ENCODE data around the gene AP1G2.
A peak's percentile ranks its signal among the peaks of the same experiment; 100 is the strongest.
"Not testable (repeated sequence)": the region's sequence is repeated elsewhere in the genome, so short reads cannot be mapped to it uniquely, and the experiment has no call there.

AP1G2 gene

GRCh38 chr14:23600322-23600707, 32.7 kb upstream of the AP1G2 start:
- DNase-seq (ENCODE audit: low read depth in 1 of 2, low spot score in 1 of 2), result no peak

GRCh38 chr14:23594191-23594590, 26.6 kb upstream of the AP1G2 start:
- not testable (repeated sequence) for DNase-seq (ENCODE audit: low read depth in 1 of 2, low spot score in 1 of 2)

GRCh38 chr14:23590198-23590597, 22.6 kb upstream of the AP1G2 start:
- no peak for DNase-seq (ENCODE audit: low read depth in 1 of 2, low spot score in 1 of 2)

GRCh38 chr14:23589606-23590005, 22.0 kb upstream of the AP1G2 start:
- no peak for DNase-seq (ENCODE audit: low read depth in 1 of 2, low spot score in 1 of 2)

GRCh38 chr14:23588884-23589598, 21.4 kb upstream of the AP1G2 start:
- DNase-seq (ENCODE audit: low read depth in 1 of 2, low spot score in 1 of 2), result peak; percentile 66

GRCh38 chr14:23584527-23585203, 17.1 kb upstream of the AP1G2 start:
- not testable (repeated sequence) for DNase-seq (ENCODE audit: low read depth in 1 of 2, low spot score in 1 of 2)

- not testable (repeated sequence) for DNase-seq (ENCODE audit: low read depth in 1 of 2, low spot score in 1 of 2)
These were observed 16.4 kb upstream of the AP1G2 start for GRCh38 chr14:23583761-23584526.

- DNase-seq (ENCODE audit: low read depth in 1 of 2, low spot score in 1 of 2), result no peak
These were observed 15.5 kb upstream of the AP1G2 start for GRCh38 chr14:23582906-23583760.

- no peak for DNase-seq (ENCODE audit: low read depth in 1 of 2, low spot score in 1 of 2)
These were observed 13.3 kb upstream of the AP1G2 start for GRCh38 chr14:23580948-23581281.

GRCh38 chr14:23580152-23580926, 12.7 kb upstream of the AP1G2 start:
- no peak for DNase-seq (ENCODE audit: low read depth in 1 of 2, low spot score in 1 of 2)

GRCh38 chr14:23579739-23580138, 12.1 kb upstream of the AP1G2 start:
- DNase-seq (ENCODE audit: low read depth in 1 of 2, low spot score in 1 of 2), result no peak

GRCh38 chr14:23579311-23579630, 11.7 kb upstream of the AP1G2 start:
- DNase-seq (ENCODE audit: low read depth in 1 of 2, low spot score in 1 of 2), result no peak

GRCh38 chr14:23578560-23579310, 11.1 kb upstream of the AP1G2 start, which contains the start of gene JPH4:
TSS of gene JPH4 (minus strand) at chr14:23578790. CDS start at chr14:23577453, 1,337 bp downstream.
- DNase-seq (ENCODE audit: low read depth in 1 of 2, low spot score in 1 of 2), result no peak

- no peak for DNase-seq (ENCODE audit: low read depth in 1 of 2, low spot score in 1 of 2)
These were observed 10.3 kb upstream of the AP1G2 start for GRCh38 chr14:23577710-23578392.

GRCh38 chr14:23577004-23577681, 9.6 kb upstream of the AP1G2 start:
- no peak for DNase-seq (ENCODE audit: low read depth in 1 of 2, low spot score in 1 of 2)

- DNase-seq (ENCODE audit: low read depth in 1 of 2, low spot score in 1 of 2), result no peak
These were observed 5.9 kb upstream of the AP1G2 start for GRCh38 chr14:23573384-23574015.

GRCh38 chr14:23572836-23573235, 5.2 kb upstream of the AP1G2 start:
- no peak for DNase-seq (ENCODE audit: low read depth in 1 of 2, low spot score in 1 of 2)

- no peak for DNase-seq (ENCODE audit: low read depth in 1 of 2, low spot score in 1 of 2)
These were observed 4.9 kb upstream of the AP1G2 start for GRCh38 chr14:23572524-23572828.
